ENCODE results near the gene ZSCAN22. TPM values are rescaled to one million over a fixed set of nuclear protein-coding genes. Genes with fewer than 3 reads are reported as not detected.

Gene ZSCAN22
- 1 to 10 TPM; 4.3 to 5.0 TPM for total RNA-seq

GRCh38 chr19:58326914-58327726 lies at the start of gene ZSCAN22:
TSS of gene ZSCAN22 (plus strand) at chr19:58326994. CDS start at chr19:58334803, 7,809 bp downstream.
- CTCF ChIA-PET = interaction anchor here (0.6 to 2.8 kb wide), 4 partner anchors 10 to 193 kb away, joined by 3 to 12 read pairs (median 4); partner anchors contain the start of gene ZBTB45
- no peaks in the 10 kb centered on the region for H3K36me3 Mint-ChIP-seq (ENCODE audit: low read depth)
- H3K9me3 Mint-ChIP-seq = no peaks in the 10 kb centered on the region
- POLR2A ChIA-PET = interaction anchor here (0.5 to 1.3 kb wide), 2 partner anchors 48 to 81 kb away, joined by 3 to 5 read pairs; partner anchors contain the start of gene ZNF584
- no peak within 1 kb of the TSS for H3K4me3 Mint-ChIP-seq
- peak; percentile 93 for DNase-seq
- H3K4me1 Mint-ChIP-seq = no peaks in the 10 kb centered on the region
- no peak within 1 kb of the TSS for H3K27ac Mint-ChIP-seq
- no peaks in the 10 kb centered on the region for H3K27me3 Mint-ChIP-seq

GRCh38 chr19:58277197-58277596 lies 49.6 kb upstream of the ZSCAN22 start:
- no peak for DNase-seq
- Mint-ChIP-seq H3K4me3 (no peak overlapping the region), H3K4me1 (peaks cover 36% of the 10 kb centered on the region), H3K27ac (no peak overlapping the region), H3K9me3 (peaks cover 18% of the 10 kb centered on the region), H3K27me3 (no peaks in the 10 kb centered on the region), H3K36me3 (ENCODE audit: low read depth) (peaks cover 53% of the 10 kb centered on the region)
- CTCF ChIA-PET = interaction anchor here (0.6 kb wide), 1 partner anchor 149 kb away, joined by 3 read pairs; no protein-coding TSS in a partner anchor
- POLR2A ChIA-PET = no interaction called here

GRCh38 chr19:58277748-58278540 lies 48.9 kb upstream of the ZSCAN22 start:
- DNase-seq = no peak
- ChIA-PET POLR2A (no interaction called here), CTCF (interaction anchor here (0.8 to 1.2 kb wide), 3 partner anchors 8 to 26 kb away, joined by 3 to 4 read pairs (median 3); no protein-coding TSS in a partner anchor)
- Mint-ChIP-seq H3K4me3 (peak overlapping the region; percentile 91), H3K9me3 (peaks cover 20% of the 10 kb centered on the region), H3K4me1 (peaks cover 36% of the 10 kb centered on the region), H3K27me3 (no peaks in the 10 kb centered on the region), H3K27ac (peak overlapping the region; percentile 95), H3K36me3 (ENCODE audit: low read depth) (peaks cover 52% of the 10 kb centered on the region)

GRCh38 chr19:58278541-58279041 lies 48.2 kb upstream of the ZSCAN22 start, which contains the start of gene ZNF8:
TSS of gene ZNF8 (plus strand) at chr19:58278955. CDS start at chr19:58279082, 127 bp downstream.
- peak; percentile 97 for DNase-seq
- H3K36me3 Mint-ChIP-seq (ENCODE audit: low read depth) = peaks cover 53% of the 10 kb centered on the region
- POLR2A ChIA-PET = no interaction called here
- CTCF ChIA-PET = interaction anchor here (0.8 to 1.2 kb wide), 3 partner anchors 9 to 25 kb away, joined by 3 to 4 read pairs (median 3); no protein-coding TSS in a partner anchor
- H3K27me3 Mint-ChIP-seq = no peaks in the 10 kb centered on the region
- H3K4me1 Mint-ChIP-seq = peaks cover 36% of the 10 kb centered on the region
- H3K27ac Mint-ChIP-seq = peak within 1 kb of the TSS; percentile 95
- peaks cover 20% of the 10 kb centered on the region for H3K9me3 Mint-ChIP-seq
- peak within 1 kb of the TSS; percentile 91 for H3K4me3 Mint-ChIP-seq

DNA sequence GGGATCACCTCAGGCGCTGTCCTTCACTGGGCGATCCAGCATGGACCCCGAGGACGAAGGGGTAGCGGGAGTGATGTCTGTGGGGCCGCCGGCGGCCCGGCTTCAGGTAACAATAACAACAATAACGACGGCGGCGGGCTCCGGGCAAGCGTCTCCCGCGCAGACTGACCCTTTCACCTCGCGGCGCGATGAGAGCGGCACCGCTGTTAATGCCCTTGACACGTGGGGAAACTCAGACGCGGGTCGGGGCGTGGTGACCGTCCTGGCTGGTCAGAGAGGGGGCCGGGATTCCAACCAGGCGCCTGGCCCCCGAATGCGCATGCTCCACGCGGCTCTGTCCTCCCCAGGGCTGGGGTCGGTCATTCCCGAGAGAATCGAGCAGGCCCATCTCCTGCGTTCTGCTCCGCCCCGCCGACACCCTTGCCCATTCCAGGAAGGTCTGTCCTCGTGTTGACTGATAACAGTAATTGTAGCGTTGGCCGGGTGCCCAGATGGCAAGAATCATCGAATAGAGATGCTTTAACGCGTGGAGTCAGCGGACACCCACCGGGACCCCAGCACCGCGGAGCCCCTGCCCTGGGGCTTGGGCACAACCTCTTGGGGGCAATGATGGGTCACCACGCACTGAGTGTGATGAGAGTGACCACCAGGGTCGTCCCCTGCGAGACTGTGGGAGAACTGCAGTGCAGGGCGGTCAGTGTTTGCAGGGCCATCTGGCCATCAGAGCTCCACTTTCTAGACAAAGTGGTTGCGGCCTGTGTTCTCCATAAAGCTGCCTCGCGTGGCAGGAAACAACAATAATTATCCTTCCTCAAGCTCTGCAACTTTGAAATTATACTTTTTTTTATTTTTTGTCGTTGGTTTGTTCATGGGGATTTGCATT lies 47.5 kb upstream of the ZSCAN22 start:
- POLR2A ChIA-PET = interaction anchor here (0.6 kb wide), 1 partner anchor 48 kb away, joined by 5 read pairs; the partner anchor contains the start of gene ZSCAN22
- Mint-ChIP-seq H3K36me3 (ENCODE audit: low read depth) (peaks cover 50% of the 10 kb centered on the region), H3K9me3 (peaks cover 18% of the 10 kb centered on the region), H3K4me3 (peak overlapping the region; percentile 91), H3K27me3 (no peaks in the 10 kb centered on the region), H3K4me1 (peaks cover 36% of the 10 kb centered on the region), H3K27ac (peak overlapping the region; percentile 95)
- CTCF ChIA-PET = interaction anchor here (1.2 kb wide), 2 partner anchors 10 to 25 kb away, joined by 3 read pairs; no protein-coding TSS in a partner anchor
- peak; percentile 33 for DNase-seq

- peaks cover 47% of the 10 kb centered on the region for H3K36me3 Mint-ChIP-seq (ENCODE audit: low read depth)
Observed at GRCh38 chr19:58279925-58280316, 46.9 kb upstream of the ZSCAN22 start.

GRCh38 chr19:58284199-58284598 lies 42.6 kb upstream of the ZSCAN22 start:
- Mint-ChIP-seq H3K27ac (no peak overlapping the region), H3K4me1 (peaks cover 24% of the 10 kb centered on the region), H3K4me3 (no peak overlapping the region), H3K9me3 (peaks cover 11% of the 10 kb centered on the region), H3K27me3 (no peaks in the 10 kb centered on the region), H3K36me3 (ENCODE audit: low read depth) (peaks cover 68% of the 10 kb centered on the region)
- CTCF ChIA-PET = no interaction called here
- POLR2A ChIA-PET = no interaction called here
- DNase-seq = no peak

More at GRCh38 chr19:58279925-58280316, 46.9 kb upstream of the ZSCAN22 start:
- CTCF ChIA-PET = no interaction called here
- H3K27me3 Mint-ChIP-seq = no peaks in the 10 kb centered on the region
- peak overlapping the region; percentile 91 for H3K4me3 Mint-ChIP-seq
- POLR2A ChIA-PET = interaction anchor here (0.6 kb wide), 1 partner anchor 47 kb away, joined by 5 read pairs; the partner anchor contains the start of gene ZSCAN22
- H3K4me1 Mint-ChIP-seq = peaks cover 36% of the 10 kb centered on the region
- peak overlapping the region; percentile 95 for H3K27ac Mint-ChIP-seq
- DNase-seq = no peak
- H3K9me3 Mint-ChIP-seq = peaks cover 13% of the 10 kb centered on the region

- ChIA-PET CTCF (no interaction called here), POLR2A (no interaction called here)
- Mint-ChIP-seq H3K27ac (no peak overlapping the region), H3K27me3 (no peaks in the 10 kb centered on the region), H3K9me3 (peaks cover 50% of the 10 kb centered on the region), H3K4me3 (no peak overlapping the region), H3K36me3 (ENCODE audit: low read depth) (peaks cover 85% of the 10 kb centered on the region), H3K4me1 (no peaks in the 10 kb centered on the region)
- no peak for DNase-seq
Observed at GRCh38 chr19:58291943-58292342, 34.9 kb upstream of the ZSCAN22 start.

DNA sequence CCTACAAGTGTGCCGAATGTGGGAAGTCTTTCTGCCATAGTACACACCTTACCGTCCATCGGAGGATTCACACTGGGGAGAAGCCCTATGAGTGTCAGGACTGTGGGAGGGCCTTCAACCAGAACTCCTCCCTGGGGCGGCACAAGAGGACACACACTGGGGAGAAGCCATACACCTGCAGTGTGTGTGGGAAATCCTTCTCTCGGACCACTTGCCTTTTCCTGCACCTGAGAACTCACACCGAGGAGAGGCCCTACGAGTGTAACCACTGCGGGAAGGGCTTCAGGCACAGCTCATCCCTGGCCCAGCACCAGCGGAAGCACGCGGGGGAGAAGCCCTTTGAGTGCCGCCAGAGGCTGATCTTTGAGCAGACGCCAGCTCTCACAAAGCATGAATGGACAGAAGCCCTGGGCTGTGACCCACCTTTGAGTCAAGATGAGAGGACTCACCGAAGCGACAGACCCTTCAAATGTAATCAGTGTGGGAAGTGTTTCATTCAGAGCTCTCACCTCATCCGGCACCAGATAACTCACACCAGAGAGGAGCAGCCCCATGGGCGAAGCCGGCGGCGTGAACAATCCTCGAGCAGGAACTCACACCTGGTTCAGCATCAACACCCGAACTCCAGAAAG lies 31.9 kb upstream of the ZSCAN22 start:
- CTCF ChIA-PET = interaction anchor here (0.8 kb wide), 1 partner anchor 223 kb away, joined by 3 read pairs; no protein-coding TSS in a partner anchor
- POLR2A ChIA-PET = no interaction called here
- Mint-ChIP-seq H3K9me3 (peaks cover 50% of the 10 kb centered on the region), H3K27ac (no peak overlapping the region), H3K27me3 (no peaks in the 10 kb centered on the region), H3K4me1 (no peaks in the 10 kb centered on the region), H3K36me3 (ENCODE audit: low read depth) (peaks cover 80% of the 10 kb centered on the region), H3K4me3 (no peak overlapping the region)
- DNase-seq = no peak

- ChIA-PET POLR2A (no interaction called here), CTCF (interaction anchor here (1.0 kb wide), 1 partner anchor 8 kb away, joined by 7 read pairs; no protein-coding TSS in a partner anchor)
Observed at GRCh38 chr19:58296104-58296503, 30.7 kb upstream of the ZSCAN22 start.

GRCh38 chr19:58300620-58301019 lies 26.2 kb upstream of the ZSCAN22 start:
- CTCF ChIA-PET = interaction anchor here (1.5 kb wide), 1 partner anchor 15 kb away, joined by 4 read pairs; no protein-coding TSS in a partner anchor
- Mint-ChIP-seq H3K27ac (no peak overlapping the region), H3K4me3 (no peak overlapping the region), H3K27me3 (no peaks in the 10 kb centered on the region), H3K9me3 (peaks cover 19% of the 10 kb centered on the region), H3K36me3 (ENCODE audit: low read depth) (peaks cover 68% of the 10 kb centered on the region), H3K4me1 (peaks cover 13% of the 10 kb centered on the region)
- no peak for DNase-seq
- POLR2A ChIA-PET = no interaction called here

More at GRCh38 chr19:58296104-58296503, 30.7 kb upstream of the ZSCAN22 start:
- Mint-ChIP-seq H3K36me3 (ENCODE audit: low read depth) (peaks cover 87% of the 10 kb centered on the region), H3K27me3 (no peaks in the 10 kb centered on the region), H3K27ac (no peak overlapping the region), H3K9me3 (peaks cover 54% of the 10 kb centered on the region), H3K4me1 (no peaks in the 10 kb centered on the region), H3K4me3 (no peak overlapping the region)
- DNase-seq = no peak

Measured in activated CD4-positive, alpha-beta T cell treated with anti-CD3 and anti-CD28 coated beads, Interleukin-2, amount 10 ng/mL, durations not matched to agents 7 days and 5 days (primary cell).